GM21390 (cell line): ENCODE measurements around the gene TTC21A.
"Not testable (repeated sequence)": the region's sequence is repeated elsewhere in the genome, so short reads cannot be mapped to it uniquely, and the experiment has no call there.

Source experiments
- ATAC-seq: cut with Tn5 transposase; IDR thresholded peaks from one replicate; pipeline ENCODE4 v1.9.1; 2021; ENCODE audit not compliant: unreplicated experiment

Gene TTC21A

DNA sequence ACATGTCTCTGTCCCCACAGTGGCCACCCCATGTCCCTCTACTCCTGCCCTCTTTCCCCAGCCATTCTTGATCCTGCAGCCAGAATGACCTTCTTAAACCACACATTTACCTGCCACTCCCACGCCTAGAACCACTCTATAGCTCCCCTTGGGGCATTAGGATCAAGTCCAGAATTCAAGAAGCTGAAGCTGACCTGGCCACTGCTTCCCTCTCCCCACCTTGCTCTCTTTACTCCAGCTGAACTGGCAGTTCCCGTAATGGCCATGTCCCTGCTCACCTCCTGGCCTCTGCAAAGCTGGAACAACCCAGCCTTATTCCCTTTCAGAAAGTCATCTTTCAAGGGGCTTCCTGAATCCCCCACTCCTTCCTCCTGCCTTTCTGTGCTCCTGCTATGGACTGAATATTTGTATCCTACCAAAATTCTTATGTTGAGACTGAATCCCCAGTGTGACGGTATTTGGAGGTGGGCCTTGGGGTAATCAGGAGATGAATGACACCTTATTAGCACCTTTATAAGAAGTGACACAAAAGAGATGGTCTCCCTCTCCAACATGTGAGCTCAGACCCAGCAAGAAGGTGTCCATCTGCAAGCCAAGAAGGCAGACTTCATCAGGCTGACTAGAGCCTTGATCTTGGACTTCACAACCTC lies 42.1 kb downstream of the TTC21A start:
- no peak for ATAC-seq

DNA sequence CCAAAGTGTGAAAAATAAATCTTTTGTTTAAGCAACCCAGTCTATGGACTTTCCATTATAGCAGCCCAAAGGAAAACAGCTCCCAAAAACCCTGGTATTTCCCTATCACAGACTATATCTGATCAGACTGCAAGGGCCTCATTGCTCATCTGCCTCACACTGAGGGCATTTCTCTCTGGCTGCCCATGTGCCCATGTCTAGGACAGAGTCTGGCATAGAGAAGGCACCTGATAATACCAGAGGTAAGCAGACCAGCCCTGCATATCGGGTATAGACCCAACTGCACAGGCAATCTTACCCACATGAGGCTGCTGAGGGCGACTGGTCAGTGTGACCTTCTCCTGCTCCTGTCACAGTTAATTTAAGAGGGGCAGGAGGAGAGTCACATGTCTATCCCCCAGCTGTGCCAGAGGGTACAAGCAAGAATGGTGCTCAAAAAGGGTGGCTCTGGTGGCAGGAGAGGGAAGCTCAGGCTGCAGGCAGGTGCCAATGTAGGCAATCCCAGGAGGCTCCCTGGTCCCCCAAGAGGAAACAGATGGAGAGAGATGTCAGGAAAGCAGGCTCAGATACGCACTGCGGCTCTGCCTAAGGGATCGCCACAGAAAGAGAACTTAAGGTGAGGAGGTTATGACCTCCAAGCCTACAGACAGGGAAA lies 42.8 kb downstream of the TTC21A start:
- ATAC-seq: no peak

DNA sequence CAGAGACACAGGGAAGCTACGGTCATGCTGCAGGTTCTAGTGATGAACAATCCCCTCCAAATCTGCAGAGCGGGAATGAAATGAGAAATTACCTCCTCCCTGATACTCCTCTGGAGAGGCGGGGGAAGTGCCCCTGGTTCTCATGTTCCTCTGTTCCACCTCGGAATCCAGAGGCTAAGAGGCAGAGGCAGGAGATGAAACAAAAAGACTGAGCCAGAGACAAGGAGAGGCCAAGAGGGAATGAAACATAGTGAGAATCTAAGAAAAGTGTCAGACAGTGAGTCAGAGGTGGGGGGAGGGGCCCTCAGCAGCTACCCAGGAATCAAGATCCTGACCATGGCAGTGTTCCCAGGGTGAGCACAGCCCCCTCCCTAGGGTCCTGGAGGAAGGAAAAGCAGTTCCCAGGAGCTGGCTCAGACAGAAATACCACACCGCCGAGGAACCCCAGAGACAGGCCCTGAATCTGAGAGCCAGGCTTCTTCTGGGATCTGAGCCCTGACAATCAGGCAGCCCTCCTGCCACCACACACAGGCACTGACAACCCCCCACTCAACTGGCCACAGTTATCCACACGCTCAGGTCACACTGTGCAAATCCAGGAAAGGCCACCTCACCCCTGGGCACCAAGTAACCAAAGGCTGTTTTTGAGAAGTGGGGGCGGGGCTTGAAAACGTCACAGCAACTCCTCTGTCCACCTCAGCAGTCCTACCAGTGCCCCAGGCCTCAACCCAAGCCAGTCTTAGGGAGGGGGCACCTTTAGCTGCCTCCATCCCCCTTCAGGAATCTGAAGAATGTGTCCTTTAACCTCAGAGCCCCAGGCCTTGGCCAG lies 43.5 kb downstream of the TTC21A start:
- no peak for ATAC-seq

DNA sequence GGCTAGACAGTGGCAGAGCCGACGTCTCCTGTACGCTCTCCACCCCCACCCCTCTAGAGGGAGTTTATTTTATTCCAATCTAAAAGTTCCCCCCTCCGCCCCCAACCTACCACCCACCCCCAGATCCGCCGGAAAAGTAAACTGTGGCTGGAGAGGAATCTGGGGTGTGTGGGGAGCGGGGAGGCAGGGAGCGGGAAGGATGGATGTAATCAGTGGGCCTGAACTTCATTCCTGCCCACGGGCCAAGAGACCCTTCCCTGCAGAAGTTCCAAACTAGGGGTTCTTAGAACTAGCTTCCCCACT lies 46.4 kb downstream of the TTC21A start:
- no peak for ATAC-seq

DNA sequence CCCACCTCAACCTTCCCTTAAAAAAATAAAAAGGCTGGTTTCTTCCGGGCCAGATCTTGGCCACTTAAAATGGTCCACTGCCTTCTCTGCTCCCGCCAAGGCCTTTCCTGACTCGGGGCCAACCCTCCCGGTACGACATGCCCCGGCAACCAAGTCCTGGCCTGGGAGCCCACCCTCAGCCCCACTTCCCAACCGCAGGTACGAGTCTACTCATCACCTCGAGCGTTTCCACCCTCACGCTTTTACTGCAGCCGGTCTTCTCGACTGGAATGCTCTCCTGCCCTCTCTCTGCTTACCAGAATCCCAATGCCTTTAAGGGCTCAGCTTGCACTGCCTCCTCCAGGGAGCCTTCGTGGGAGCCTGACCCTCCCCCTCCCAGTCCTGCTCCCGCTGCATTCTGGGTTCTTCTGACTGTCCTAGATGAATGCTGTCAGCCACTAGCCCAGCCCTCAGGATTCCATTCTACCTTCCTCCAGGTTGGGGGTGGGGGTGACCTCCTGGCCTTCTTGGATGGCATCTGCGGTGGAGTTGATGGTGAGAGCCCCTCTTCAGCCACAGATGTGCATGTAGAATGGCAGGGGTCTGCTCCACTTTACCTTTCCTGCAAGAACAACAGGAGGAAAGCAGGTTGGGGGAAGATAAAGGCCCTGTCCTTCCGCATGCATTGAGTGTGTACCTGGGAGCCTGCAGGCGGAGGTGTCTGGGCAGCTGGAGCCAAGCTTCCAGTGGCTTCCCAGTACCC lies 47.0 kb downstream of the TTC21A start:
- no peak for ATAC-seq

DNA sequence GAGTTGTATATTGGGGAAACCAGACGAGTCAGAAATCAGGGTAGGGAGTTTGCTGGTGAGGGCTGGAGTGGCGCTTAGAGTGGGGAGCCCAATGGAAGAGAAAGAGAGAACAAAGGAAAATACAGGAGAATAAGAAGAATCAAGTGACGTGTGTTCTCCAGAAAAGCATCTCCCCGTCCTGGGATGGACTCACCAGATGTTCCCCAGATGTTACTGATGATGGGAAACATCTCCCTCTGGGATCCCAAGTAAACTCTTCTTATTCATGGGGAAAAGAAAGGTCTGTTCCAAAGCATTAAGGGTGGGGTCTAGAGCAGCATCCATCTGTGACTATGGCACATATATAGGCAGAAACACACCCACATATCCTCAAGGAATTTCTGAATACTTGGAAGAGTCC lies 48.9 kb downstream of the TTC21A start:
- ATAC-seq: no peak

DNA sequence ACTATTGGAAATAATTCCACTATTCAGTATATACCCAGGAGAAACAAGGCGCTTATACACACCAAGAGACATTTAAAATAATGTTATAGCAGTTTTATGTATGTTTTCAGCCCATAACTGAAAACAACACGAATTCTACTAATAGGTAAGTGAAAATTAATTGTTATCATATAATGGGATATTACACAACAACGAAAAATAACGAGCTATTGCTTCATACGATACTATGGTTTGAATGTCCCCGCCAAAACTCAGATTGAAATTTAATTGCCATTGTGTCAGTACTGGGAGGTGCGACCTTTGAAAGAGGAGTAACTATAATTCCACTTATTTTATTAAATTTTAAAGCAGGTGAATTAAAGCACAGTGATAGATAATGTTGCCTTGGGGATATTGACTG lies 49.9 kb downstream of the TTC21A start:
- ATAC-seq: no peak

DNA sequence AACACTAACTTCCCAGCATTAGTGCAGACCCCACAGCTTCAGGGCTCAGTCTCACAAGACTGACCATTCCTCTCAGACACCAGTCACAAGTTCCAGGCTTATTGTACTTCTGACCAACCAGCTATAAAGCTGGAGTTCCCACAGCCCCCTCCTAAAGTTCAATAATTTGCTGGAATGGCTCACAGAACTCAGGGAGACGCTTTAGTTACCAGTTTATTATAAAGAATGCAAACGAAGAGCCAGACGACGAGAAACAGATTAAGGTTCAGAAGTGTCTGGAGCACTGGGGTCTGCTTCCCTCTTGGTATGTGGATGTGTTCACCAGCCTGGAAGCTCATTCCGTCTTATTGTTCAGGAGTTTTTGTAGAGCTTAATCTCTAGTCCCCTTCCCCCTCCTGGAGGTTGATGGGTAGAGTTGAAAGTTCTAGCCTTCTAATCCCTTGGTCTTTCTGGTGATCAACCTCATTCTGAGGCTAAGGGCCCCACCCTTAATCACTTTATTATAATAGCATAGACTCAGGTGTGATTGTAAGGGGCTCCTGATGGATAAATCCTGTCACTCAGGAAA lies 50.8 kb downstream of the TTC21A start:
- no peak for ATAC-seq

DNA sequence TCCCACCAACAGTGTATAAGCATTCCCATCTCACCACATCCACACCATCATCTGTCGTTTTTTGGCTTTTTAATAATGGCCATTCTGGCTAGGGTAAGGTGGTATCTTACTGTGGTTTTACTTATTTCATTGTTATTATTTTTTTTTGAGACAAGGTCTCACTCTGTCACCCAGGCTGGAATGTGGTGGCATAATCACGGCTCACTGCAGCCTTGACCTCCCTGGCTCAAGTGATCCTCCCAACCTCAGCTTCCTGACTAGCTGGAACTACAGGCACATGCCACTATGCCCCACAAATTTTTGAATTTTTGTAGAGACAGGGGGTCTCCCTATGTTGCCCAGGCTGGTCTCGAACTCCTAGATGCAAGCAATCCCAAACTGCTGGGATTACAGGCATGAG lies 56.9 kb downstream of the TTC21A start:
- ATAC-seq: no peak

DNA sequence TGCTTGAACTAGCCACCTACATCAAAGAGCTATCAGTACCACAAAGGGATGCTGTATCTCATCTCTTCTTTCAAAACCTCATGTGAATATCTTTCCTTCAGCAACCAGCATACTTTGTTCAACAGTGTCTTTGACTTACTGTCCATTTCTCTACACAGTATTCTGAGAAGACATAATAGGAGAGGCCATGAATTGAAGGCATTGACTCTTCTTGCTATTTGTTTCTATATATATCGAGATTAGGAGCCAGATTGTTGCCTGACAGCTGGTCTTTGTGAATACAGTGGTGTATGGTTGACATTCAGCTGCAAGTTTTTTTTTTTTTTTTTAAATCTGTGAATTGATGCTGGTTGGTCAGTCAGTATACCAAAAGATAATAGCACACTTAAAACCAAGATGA lies 58.0 kb downstream of the TTC21A start:
- no peak for ATAC-seq

DNA sequence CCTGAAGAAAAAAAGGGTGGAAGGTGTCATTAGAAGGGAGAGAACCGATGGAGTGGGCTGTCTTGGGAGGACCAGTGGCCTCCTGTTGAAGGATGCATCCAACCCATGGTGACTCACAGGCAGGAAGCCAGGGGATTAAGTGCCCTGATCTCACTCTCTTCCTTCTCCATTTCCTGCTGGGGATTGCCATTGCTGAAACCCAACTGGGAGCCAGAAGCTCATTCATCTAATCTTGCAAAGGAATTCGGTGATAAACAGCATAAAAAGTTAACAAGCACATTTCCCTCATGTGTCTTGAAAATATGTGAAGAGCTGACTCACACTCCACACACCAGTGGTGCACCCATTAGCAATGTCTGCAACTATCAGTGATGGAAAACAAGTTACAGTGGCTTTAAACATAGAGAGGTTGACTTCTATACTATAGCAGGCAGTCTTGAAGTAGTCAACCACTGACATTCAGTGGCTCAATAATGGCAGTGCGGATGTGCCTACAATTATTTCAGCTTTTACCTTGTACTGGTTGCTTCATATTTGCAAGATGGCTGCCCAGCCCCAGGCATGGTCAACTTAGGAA lies 58.7 kb downstream of the TTC21A start:
- no peak for ATAC-seq

DNA sequence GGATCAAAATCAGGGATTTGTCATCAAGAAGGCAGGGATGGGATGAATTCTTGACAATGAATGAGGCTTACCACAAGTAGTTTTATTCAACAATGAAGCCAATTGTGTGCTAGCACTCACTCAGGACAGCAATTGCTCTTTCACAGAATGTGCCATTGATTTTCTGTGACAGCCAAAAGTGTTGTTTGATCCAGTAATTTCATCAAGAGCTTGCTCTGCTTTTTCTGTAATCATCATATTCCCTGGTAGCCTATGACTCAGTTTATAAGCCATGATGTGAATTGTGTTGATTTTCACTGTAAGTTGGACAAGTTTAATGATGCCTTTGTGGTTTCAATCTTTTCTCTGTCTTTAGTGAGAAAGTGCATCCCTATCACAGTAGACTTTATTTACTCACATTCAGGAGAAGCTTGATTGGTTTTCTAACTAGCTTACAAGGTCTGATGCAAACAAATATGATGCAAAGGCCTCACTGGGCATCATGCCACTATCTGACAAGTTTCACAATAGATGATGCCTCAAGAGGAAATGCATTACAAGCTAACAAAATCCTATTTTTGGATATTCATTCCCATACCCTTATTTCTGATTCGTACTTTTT lies 59.6 kb downstream of the TTC21A start:
- ATAC-seq: no peak

DNA sequence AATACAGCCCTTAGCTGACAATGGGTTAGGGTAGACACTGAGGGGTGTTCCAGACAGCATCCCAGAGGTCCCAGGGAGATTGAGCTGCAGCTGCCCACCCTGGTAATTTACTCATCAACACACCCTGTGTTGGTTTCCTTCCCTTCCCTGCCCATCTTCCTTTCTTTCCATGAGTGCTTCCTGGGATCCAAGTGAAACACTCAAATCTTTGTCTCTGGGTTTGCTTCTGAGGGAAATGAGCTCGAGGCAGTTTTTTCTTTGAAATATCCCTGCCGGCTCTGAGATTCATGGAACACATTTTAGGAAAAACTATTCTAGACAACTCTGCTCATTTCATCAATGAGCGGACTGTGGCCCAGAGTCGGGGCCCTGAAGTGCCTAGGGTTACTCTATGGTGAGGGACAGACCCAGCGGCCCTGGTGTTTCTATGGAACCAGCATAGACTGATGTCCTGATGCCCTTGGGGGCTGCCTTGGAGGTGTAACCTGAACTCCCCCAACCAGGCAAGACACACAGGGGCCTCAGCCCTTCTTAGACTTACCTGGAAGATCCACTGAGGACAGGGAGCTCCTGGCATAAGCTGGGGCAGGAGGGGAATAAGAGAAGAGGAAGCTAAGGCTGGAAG lies 60.8 kb downstream of the TTC21A start:
- ATAC-seq: no peak

DNA sequence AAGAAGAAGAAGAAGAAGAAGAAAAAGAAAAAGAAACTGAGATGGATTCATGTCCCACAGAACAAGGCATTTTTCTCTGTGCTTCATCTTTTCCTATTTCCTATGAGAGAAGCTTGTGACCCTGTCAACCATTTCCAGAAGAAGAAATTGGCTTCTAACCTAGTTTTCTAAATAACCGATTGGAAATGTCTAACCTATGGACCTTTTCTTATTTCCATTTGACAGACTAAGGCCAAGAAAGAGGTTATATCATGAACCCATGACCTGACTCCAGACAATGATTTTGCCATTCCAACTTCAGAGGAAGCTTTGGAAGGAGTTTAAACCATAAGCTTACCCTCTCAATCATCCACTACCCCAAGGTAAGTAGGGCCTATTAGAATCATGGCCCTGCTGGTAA lies 62.2 kb downstream of the TTC21A start:
- no peak for ATAC-seq

DNA sequence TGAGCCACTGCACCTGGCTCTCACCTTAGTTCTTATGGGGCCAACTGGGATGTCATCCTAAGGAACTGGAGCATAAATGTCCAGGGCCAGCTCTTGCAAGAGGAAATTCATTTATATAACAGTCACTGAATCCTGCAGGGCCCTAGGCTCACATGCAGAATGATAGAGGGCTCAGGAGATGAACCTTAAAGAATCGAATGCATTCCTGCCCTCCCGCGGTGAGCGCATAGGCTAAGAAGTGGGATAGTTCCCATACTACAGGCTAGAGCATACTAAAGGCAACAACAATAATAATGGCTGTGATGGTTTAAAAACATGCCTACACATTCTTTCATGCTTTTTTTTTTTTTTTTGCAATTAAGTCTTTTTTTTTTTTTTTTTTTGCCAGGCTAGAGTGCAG lies 63.0 kb downstream of the TTC21A start:
- no peak for ATAC-seq

DNA sequence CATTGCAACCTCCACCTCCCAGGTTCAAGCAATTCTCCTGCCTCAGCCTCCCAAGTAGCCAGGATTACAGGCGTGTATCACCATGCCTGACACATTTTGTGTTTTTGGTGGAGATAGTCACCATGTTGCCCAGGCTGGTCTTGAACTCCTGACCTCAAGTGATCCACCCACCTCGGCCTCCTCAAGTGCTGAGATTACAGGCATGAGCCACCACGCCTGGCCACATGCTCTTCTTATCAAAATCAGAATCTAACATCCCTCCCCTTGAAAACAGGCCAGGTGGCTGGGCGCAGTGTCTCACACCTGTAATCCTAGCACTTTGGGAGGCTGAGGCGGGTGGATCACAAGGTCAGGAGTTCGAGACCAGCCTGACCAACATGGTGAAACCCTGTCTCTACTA lies 63.4 kb downstream of the TTC21A start:
- ATAC-seq: not testable (repeated sequence)

DNA sequence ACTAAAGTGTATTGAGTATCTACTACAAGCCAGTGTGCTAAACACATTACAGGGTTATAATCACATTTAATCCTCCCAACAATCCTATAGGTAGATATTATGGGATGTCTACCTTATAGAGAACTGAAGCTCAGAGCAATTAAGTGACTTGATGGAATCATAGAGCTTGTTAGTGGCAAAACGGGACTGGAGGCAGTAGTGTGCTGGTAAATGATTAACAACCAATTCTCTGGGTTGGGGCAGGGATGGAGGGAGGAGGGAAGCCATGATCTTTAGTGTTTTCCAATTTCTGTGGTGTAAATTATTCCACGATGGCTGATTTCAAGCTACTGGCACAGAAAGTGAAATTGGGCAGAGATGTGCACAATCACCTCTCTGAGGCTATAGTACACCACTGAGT lies 64.4 kb downstream of the TTC21A start:
- no peak for ATAC-seq

DNA sequence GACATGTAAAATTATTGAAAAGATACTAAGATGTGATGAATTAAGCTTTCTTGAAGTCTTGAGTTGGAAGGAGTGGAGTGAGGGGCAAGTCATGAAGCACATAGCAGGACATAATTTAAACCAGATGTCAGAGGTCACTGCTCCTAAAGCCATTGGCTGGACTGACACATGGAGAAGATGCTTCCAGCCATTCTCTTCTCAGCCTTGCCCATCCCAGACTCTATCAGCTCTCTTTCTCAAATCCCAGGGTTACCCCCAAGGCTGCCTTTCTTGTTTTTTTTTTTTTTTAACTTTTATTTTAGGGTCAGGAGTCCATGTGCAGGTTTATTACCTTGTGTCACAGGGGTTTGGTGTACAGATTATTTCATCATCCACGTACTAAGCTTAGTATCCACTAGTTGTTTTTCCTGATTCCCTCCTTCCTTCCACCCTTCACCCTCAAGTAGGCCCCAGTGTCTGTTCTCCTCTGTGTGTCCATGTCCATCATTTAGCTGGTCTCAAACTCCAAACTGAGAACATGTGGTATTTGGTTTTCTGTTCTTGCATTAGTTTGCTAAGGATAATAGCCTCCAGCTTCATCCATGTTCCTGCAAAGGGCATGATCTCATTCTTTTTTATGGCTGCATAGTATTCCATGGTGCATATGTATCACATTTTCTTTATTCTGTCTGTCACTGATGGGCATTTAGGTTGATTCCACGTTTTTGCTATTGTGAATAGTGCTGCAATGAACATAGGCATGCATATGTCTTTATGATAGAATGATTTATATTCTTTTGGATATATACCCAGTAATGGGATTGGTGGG lies 66.0 kb downstream of the TTC21A start:
- no peak for ATAC-seq

DNA sequence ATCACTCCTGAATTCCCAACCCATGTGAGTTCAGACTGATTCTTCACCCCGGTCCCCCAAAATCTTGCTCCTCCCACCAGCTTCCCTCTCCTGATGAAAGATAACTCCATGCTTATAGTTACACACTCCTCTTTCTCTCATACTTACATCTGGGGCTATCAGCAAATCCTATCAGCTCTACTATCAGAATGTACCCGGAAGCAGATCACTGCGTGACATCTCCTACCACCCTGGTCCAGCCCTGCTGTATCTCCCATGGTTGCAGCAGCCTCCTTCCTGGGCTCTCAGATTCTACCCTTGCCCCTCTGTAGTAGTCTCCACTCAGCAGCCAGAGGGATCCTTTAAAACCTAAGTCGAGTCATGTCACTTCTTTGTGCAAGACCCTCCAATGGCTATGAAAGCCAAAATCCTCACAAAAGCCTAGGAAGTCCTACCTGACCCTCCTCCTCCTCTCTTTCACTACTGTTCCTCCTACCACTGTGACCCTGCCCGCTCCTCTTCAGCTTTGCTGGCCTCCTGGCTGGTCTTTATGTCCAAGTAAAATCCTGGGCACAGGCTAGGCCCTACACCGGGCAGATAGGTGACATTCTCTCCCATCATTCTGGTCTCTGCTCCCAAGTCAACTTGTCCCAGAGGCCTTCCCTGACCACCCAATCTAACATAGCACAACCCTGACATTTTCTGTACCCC lies 68.7 kb downstream of the TTC21A start:
- no peak for ATAC-seq
